B cell (primary cell): ENCODE data around the gene MAN1A1. TPM values are rescaled to one million over a fixed set of nuclear protein-coding genes. Genes with fewer than 3 reads are reported as not detected.

Experiments
- ATAC-seq: fragments of 200-7000 bp; cut with Tn5 transposase; one replicate; pipeline ENCODE4 v1.10.0; 2021; ENCODE audit warnings: low read depth, mild to moderate bottlenecking, moderate number of reproducible peaks, moderate library complexity
- CTCF ChIA-PET: fragments of 350-600 bp; sonication (Branson Sonifier 250); formaldehyde crosslinking; loops from one replicate; lab custom pipeline; 2021; ENCODE audit warnings: antibody characterized with exemption, inconsistent platforms; lab: Charles Lee
- POLR2A ChIA-PET: fragments of 350-600 bp; sonication (Branson Sonifier 250); formaldehyde crosslinking; loops from one replicate; lab custom pipeline; 2021; ENCODE audit warnings: antibody characterized with exemption; lab: Charles Lee
- DNase-seq: peaks from one replicate; pipeline ENCODE4 v3.0.0; 2013
- H2AFZ ChIP-seq: 2 replicates; pipeline ENCODE4 v1.6.1; 2012; ENCODE audit warnings: mild to moderate bottlenecking, low read depth, low read length; ENCODE audit not compliant: insufficient read depth, poor library complexity, severe bottlenecking
- H3K27ac ChIP-seq, 2 donors: 1 replicate in 1 of 2; 2 replicates in 1 of 2; pipeline ENCODE4 v1.5.1; 2012 to 2013; ENCODE audit warnings: low read length in 2 of 2, mild to moderate bottlenecking in 2 of 2, moderate library complexity in 1 of 2
- H3K27me3 ChIP-seq, 4 experiments: fragments of 200-600 bp in 1 of 4; sonication (generic) in 1 of 4; replicated peaks in 1 of 4; 1 replicate in 2 of 4; 2 replicates in 2 of 4; pipeline versions ENCODE4 v1.6.1 to v1.7.0; 2013 to 2016; ENCODE audit warnings: low read length in 3 of 4, mild to moderate bottlenecking in 2 of 4, mixed read lengths in 1 of 4, moderate library complexity in 1 of 4; ENCODE audit not compliant: insufficient read depth in 4 of 4, control insufficient read depth in 3 of 4; ENCODE audit errors: control extremely low read depth in 1 of 4
- H3K36me3 ChIP-seq, 2 experiments: replicated peaks in 1 of 2; 1 replicate in 1 of 2; 2 replicates in 1 of 2; pipeline versions ENCODE4 v1.6.1 to v1.7.1; 2013; ENCODE audit warnings: low read length in 1 of 2; ENCODE audit not compliant: insufficient read depth in 2 of 2, control insufficient read depth in 1 of 2; ENCODE audit errors: control extremely low read depth in 1 of 2, extremely low read depth in 1 of 2
- H3K4me1 ChIP-seq, 2 donors: fragments of 200-600 bp in 1 of 2; sonication (generic) in 1 of 2; 1 replicate in 1 of 2; 2 replicates in 1 of 2; pipeline versions ENCODE4 v1.5.1 to v1.6.1; 2013 to 2017; ENCODE audit warnings: low read length in 2 of 2; ENCODE audit not compliant: control insufficient read depth in 2 of 2, insufficient read depth in 2 of 2
- H3K4me2 ChIP-seq: replicated peaks from 2 replicates; pipeline ENCODE3; 2012; ENCODE audit warnings: mild to moderate bottlenecking, low read depth, low read length; ENCODE audit not compliant: poor library complexity, severe bottlenecking
- H3K4me3 ChIP-seq, 5 experiments: fragments of 200-600 bp in 1 of 5; sonication (generic) in 1 of 5; 1 replicate in 3 of 5; 2 replicates in 2 of 5; pipeline versions ENCODE4 v1.5.1 to v1.7.0; 2011 to 2016; ENCODE audit warnings: low read length in 4 of 5, mild to moderate bottlenecking in 4 of 5, low read depth in 2 of 5, control low read depth in 1 of 5, moderate library complexity in 1 of 5; ENCODE audit not compliant: insufficient read depth in 1 of 5; ENCODE audit errors: control extremely low read depth in 1 of 5, extremely low read depth in 1 of 5
- H3K79me2 ChIP-seq: fragments of 200-600 bp; sonication (generic); one replicate; pipeline ENCODE4 v1.6.0; 2016; ENCODE audit warnings: low read length; ENCODE audit not compliant: control insufficient read depth, insufficient read depth
- H3K9ac ChIP-seq: fragments of 200-600 bp; sonication (generic); 2 replicates; pipeline ENCODE4 v1.6.1; 2017; ENCODE audit warnings: mild to moderate bottlenecking, low read length, moderate library complexity
- H3K9me3 ChIP-seq, 3 donors: one replicate each; pipeline versions ENCODE4 v1.6.1 to v1.7.1; 2013; ENCODE audit warnings: low read length in 2 of 3; ENCODE audit not compliant: control insufficient read depth in 2 of 3, insufficient read depth in 1 of 3; ENCODE audit errors: control extremely low read depth in 1 of 3
- H4K20me1 ChIP-seq: 2 replicates; pipeline ENCODE4 v1.6.0; 2012; ENCODE audit warnings: mild to moderate bottlenecking, low read length; ENCODE audit not compliant: insufficient read depth, control insufficient read depth, poor library complexity, severe bottlenecking
- H3K27ac Mint-ChIP-seq: one replicate; pipeline ENCODE4 v1.8.0; 2021; ENCODE audit warnings: mixed read lengths
- H3K27me3 Mint-ChIP-seq: one replicate; pipeline ENCODE4 v1.8.0; 2021; ENCODE audit warnings: mixed read lengths
- H3K4me1 Mint-ChIP-seq: one replicate; pipeline ENCODE4 v1.8.0; 2021; ENCODE audit warnings: mixed read lengths
- H3K4me3 Mint-ChIP-seq: one replicate; pipeline ENCODE4 v1.8.0; 2021; ENCODE audit warnings: mixed read lengths
- H3K9me3 Mint-ChIP-seq: one replicate; pipeline ENCODE4 v1.8.0; 2022; ENCODE audit warnings: mixed read lengths; ENCODE audit not compliant: insufficient read depth
- EZH2 ChIP-seq: IDR thresholded peaks from 2 replicates; pipeline ENCODE4 v1.6.1; 2012; ENCODE audit warnings: borderline replicate concordance, low read depth, mild to moderate bottlenecking, moderate library complexity, low read length; ENCODE audit not compliant: insufficient read depth, poor library complexity, severe bottlenecking
- WGBS: methylation state at CpG from one replicate; pipeline ENCODE4 v1.1.5; 2013; ENCODE audit warnings: missing lambda C conversion rate; ENCODE audit not compliant: insufficient coverage; 5-methylcytosine and 5-hydroxymethylcytosine counted together
- intact Hi-C: fragments of 100-400 bp; cut with micrococcal nuclease; formaldehyde crosslinking; loops from one replicate; pipeline ENCODE4 v1.10.0; 2022
- polyA plus RNA-seq: library from polyadenylated mRNA; depleted of rRNA; stranded (reverse); fragments of >200 nt; gene quantifications from 2 replicates; pipeline ENCODE4 v1.2.3, GENCODE V29; 2012
- total RNA-seq, 2 donors: library from RNA; stranded (reverse); fragments of 120-200 nt in 1 of 2; gene quantifications; 1 replicate in 1 of 2; 2 replicates in 1 of 2; pipeline versions ENCODE4 v1.2.3 to v1.2.4, GENCODE V29; 2013 to 2022
- TF ChIP-seq, protein P1 (sequence below): fragments of 200-600 bp; IDR thresholded peaks from one replicate; pipeline ENCODE4 v1.8.0; 2022; ENCODE audit warnings: antibody characterized with exemption, mild to moderate bottlenecking

Gene MAN1A1
- total and polyA plus RNA-seq, 2 donors (not counting 1 experiment from before 2014, with no cell fraction given) = 5.1 to 31.7 TPM

DNA sequence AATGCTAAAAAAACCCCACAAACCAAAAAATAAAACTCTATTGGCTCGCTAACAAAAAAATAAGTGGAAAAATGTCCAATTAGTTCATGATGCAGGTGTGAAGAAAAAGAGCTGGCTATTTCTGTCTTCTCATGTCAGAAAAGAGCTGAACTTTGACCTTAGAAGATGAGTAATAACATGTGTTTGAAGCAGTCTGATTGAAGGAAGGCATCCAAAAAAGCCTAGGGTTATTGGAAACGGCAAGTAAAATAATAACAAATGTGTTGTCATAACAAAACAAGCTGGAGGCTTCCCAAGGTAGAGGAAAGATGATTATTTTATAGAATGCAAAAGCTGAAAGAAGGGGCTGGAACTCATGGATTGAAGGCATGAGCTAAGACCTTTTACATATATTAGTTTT, 176.7 kb downstream of the MAN1A1 start:
- no peak overlapping the region for H3K9ac ChIP-seq
- DNase-seq = no peak
- Mint-ChIP-seq H3K4me3 (no peak overlapping the region), H3K9me3 (no peaks in the 10 kb centered on the region), H3K4me1 (no peaks in the 10 kb centered on the region), H3K27me3 (no peaks in the 10 kb centered on the region), H3K27ac (no peak overlapping the region)
- no peak overlapping the region for H3K27ac ChIP-seq
- H3K9me3 ChIP-seq = no peaks in the 10 kb centered on the region
- ChIA-PET CTCF (interaction anchor here (1.6 kb wide), 1 partner anchor 18 kb away, joined by 3 read pairs; no protein-coding TSS in a partner anchor), POLR2A (no interaction called here)
- H3K4me3 ChIP-seq = no peak overlapping the region
- ATAC-seq = no peak
- no peaks in the 10 kb centered on the region for H3K4me1 ChIP-seq
- H3K27me3 ChIP-seq = no peaks in the 10 kb centered on the region
- no peaks in the 10 kb centered on the region for H3K36me3 ChIP-seq
- no peak overlapping the region for H2AFZ ChIP-seq
- no peak overlapping the region for H3K4me2 ChIP-seq
- intact Hi-C loops = no loop called here
- no peaks in the 10 kb centered on the region for H4K20me1 ChIP-seq
- no peak for TF ChIP-seq EZH2
- TF ChIP-seq, protein P1, sequence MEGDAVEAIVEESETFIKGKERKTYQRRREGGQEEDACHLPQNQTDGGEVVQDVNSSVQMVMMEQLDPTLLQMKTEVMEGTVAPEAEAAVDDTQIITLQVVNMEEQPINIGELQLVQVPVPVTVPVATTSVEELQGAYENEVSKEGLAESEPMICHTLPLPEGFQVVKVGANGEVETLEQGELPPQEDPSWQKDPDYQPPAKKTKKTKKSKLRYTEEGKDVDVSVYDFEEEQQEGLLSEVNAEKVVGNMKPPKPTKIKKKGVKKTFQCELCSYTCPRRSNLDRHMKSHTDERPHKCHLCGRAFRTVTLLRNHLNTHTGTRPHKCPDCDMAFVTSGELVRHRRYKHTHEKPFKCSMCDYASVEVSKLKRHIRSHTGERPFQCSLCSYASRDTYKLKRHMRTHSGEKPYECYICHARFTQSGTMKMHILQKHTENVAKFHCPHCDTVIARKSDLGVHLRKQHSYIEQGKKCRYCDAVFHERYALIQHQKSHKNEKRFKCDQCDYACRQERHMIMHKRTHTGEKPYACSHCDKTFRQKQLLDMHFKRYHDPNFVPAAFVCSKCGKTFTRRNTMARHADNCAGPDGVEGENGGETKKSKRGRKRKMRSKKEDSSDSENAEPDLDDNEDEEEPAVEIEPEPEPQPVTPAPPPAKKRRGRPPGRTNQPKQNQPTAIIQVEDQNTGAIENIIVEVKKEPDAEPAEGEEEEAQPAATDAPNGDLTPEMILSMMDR = no peak
- no CpG with 5 or more reads among the region's 2 CpGs for WGBS
- H3K79me2 ChIP-seq = no peaks in the 10 kb centered on the region

GRCh38 chr6:119171864-119172588, 177.5 kb downstream of the MAN1A1 start:
- Histone ChIP-seq H3K4me2 (no peak overlapping the region), H2AFZ (no peak overlapping the region), H3K27ac (no peak overlapping the region), H3K36me3 (no peaks in the 10 kb centered on the region), H3K27me3 (no peaks in the 10 kb centered on the region), H3K9me3 (no peaks in the 10 kb centered on the region), H3K4me3 (no peak overlapping the region), H3K9ac (no peak overlapping the region), H4K20me1 (no peaks in the 10 kb centered on the region), H3K79me2 (no peaks in the 10 kb centered on the region), H3K4me1 (no peaks in the 10 kb centered on the region)
- ATAC-seq = no peak
- CTCF ChIA-PET = interaction anchor here (1.6 kb wide), 1 partner anchor 19 kb away, joined by 3 read pairs; no protein-coding TSS in a partner anchor
- no peaks in the 10 kb centered on the region for H3K27me3 Mint-ChIP-seq
- intact Hi-C loops = no loop called here
- DNase-seq = no peak
- POLR2A ChIA-PET = no interaction called here
- no peaks in the 10 kb centered on the region for H3K4me1 Mint-ChIP-seq
- H3K4me3 Mint-ChIP-seq = no peak overlapping the region
- no peaks in the 10 kb centered on the region for H3K9me3 Mint-ChIP-seq
- H3K27ac Mint-ChIP-seq = no peak overlapping the region
- no peak for TF ChIP-seq EZH2
- TF ChIP-seq, protein P1 = no peak
